Stimulated activated CD4-positive, alpha-beta T cell treated with anti-CD3 and anti-CD28 coated beads, Interleukin-4, amount 100 ng/mL, for 24 hours (primary cell): ENCODE data around the gene PYROXD2.
"Not testable (repeated sequence)": the region's sequence is repeated elsewhere in the genome, so short reads cannot be mapped to it uniquely, and the experiment has no call there.

Experiments
- DNase-seq: peaks from one replicate; pipeline ENCODE4 v3.0.0-alpha.2; 2020

Gene PYROXD2

GRCh38 chr10:98388101-98388655, 26.8 kb downstream of the PYROXD2 start:
- DNase-seq: no peak

GRCh38 chr10:98384531-98385133, 30.4 kb downstream of the PYROXD2 start:
- no peak for DNase-seq

DNA sequence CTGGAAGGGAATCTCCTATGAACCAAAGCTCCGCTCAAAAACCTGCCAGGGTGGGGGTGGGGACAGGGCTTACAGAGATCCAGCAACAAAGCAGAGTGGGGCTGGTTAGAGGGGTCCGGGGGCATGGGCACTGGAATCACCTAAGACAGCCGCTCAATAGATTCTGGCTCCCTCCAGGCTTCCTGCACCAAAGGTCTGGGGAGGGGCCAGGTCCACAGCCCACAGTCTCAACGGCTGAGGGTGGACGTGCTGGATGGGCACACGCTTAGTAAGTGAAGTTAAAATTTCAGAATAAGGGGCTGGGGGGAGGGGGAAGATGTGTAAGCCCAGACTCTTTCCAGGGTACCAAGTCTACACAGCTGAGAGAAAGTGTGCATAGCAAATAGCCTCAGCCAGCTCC, 31.1 kb downstream of the PYROXD2 start:
- no peak for DNase-seq

DNA sequence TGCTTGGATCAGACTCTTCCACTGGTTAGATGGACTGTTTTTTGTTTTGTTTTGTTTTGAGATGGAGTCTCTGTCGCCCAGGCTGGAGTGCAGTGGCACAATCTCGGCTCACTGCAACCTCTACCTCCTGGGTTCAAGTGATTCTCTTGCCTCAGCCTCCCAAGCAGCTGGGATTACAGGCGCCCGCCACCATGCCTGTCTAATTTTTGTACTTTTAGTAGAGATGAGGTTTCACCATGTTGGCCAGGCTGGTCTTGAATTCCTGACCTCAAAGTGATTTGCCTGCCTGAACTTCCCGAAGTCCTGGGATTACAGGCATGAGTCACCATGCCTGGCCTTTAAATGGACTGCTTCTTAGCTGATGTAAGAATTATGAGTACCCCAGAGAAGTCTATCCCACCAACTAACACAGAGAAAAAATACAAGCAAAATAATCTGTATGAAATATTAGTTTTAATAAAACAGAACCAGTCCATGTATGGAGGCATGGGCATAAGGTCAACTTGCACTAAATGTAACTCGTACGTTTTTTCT, 31.8 kb downstream of the PYROXD2 start:
- DNase-seq: not testable (repeated sequence)

GRCh38 chr10:98382691-98383101, 32.3 kb downstream of the PYROXD2 start:
- no peak for DNase-seq

DNA sequence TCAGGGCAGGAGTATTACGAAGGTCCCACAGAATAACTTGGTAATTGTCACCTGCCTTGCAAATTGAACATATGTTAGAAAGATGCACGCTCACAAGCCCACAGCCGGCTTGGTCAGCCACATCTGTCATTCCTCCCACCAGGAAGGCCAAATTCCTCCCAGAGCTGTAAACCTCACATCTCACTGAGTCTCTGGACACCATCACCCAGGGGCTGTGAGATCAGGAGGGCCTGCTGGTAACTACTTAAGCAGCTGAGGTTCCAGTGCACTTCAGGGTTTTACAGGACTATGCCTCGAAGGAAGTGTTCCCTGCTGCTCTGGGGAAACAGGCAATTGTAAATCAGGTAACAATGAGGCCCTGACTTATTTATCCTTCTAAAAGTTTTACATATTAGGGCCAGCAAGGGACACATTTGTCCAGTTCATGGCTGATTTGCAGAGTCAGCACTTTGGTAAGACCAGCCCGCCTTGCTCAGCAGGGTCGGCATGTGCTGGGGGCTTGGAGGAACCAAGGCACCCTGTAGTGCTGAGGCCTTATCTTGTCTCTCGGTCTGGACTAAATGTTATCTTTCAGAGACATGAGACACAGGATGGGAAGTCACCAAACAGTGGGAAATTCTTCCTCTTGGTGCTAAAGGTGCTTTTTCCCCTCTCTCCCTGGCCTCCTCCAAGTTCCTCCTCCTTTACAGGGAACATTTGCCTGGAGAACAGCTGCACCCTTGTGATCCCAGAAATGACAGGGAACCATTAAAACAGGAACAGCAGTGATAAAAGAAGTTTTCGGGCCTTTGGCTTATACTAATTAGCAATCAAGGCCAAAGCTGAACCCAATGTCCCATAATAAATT, 34.3 kb downstream of the PYROXD2 start:
- no peak for DNase-seq

GRCh38 chr10:98378722-98379121, 36.3 kb downstream of the PYROXD2 start:
- DNase-seq: no peak

- DNase-seq: no peak
Observed at GRCh38 chr10:98377536-98377935, 37.4 kb downstream of the PYROXD2 start.

- no peak for DNase-seq
Observed at GRCh38 chr10:98377001-98377400, 38.0 kb downstream of the PYROXD2 start.

- DNase-seq: no peak
Observed at GRCh38 chr10:98376485-98376884, 38.5 kb downstream of the PYROXD2 start.

- no peak for DNase-seq
Observed at GRCh38 chr10:98374217-98374985, 40.6 kb downstream of the PYROXD2 start.

DNA sequence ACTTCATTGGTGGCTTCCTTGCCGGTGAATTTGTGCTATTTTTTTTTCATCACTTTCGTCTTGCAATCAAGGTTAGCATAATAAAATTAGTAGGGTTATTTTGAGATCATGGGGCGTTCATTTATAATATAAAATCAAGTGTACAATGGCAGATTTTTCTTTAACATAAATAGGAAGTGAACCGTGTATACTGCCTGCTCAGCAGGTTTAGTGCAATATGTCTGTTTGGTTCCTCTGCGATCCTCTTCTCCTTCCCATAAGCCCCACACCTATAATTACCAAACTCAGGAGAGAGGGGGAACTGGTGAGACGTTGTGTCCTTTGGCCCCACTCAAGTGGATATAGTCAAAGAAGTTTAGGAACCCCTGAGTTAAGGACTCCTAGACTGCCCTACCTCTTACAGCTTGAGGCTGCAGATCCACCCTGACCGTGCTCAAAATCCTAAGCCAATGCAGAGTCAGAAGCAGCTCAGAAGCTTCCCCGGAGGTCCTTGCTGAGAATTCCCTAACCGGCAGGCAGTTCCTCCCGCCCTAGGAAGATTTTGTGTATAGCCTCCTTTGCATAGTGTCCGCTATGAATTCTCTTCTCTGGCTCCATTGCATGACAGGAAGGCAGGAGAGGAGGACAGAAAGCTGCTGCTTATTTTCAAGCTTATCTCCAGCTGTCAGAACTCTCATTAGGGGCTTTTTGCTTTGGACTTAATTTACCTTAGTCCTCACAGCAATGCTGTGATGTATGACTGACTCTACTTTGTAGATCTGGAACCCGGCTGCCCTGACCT, 41.5 kb downstream of the PYROXD2 start:
- no peak for DNase-seq

DNA sequence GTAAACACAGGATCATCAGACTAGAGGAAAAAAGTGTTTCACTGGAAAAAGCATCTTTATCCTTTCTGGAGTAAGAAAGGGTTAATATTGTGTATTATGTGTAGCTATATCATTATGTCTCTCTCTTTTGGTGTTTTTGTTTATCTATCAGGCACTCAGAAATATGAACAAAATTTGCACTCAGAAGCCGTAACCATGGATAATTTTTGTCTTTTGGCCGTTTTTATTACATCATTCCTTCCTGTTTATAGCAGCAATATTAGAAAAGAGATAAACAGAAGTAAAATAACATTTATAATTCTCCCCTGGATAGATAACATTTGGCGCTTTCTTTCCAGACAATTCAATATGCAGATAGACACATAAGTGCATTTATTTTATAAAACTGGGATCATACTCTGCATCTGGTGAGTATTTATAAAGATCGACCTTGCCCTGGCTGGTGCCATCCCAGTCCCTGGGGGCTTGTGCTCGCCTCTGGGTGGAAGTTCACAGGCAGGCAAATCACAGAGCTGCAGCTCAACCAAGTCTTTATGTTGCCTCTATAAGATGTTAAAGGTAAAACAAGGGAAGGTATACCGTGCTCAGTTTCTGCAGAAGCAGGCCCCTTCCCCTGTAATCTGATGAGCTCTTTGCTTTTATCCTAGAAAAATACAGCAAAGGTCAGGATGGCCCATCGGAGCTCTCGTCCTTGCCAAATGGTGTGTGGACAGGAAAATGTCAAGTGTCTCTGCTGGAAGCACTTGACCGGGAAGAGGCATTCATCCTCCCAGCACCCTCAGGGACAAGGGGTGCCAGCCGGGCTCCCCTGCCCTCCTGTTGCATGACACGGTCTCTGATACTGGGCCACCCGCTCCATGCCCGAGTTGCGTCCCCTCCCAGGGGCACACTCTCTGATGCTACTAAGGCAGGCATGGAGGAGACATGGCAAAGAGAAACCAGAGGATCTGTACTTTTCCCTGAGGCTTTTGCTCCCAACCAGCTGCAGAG, 43.9 kb downstream of the PYROXD2 start:
- DNase-seq: no peak

- no peak for DNase-seq
Observed at GRCh38 chr10:98369801-98370200, 45.2 kb downstream of the PYROXD2 start.

DNA sequence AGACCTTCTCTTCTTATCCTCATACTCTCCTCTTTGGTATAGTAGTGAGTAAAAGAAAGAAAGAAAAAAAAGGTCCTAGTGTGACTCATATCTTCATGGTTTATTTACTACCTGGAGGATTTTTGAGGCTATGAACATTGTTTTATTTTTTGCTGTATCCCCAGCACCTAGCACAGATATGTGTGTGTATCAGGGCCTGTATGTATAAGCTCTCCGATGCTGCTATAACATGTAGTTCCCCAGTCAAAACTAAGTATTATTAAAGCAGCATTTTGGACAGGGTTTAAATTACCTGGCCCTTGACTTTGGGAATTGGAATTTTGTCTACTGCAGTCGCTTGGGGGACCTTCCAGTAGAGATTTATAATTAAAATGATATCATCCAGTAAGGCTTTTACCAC, 46.3 kb downstream of the PYROXD2 start:
- DNase-seq: no peak

- DNase-seq: no peak
Observed at GRCh38 chr10:98367604-98368451, 47.2 kb downstream of the PYROXD2 start.

GRCh38 chr10:98366062-98366530, 48.9 kb downstream of the PYROXD2 start:
- no peak for DNase-seq

DNA sequence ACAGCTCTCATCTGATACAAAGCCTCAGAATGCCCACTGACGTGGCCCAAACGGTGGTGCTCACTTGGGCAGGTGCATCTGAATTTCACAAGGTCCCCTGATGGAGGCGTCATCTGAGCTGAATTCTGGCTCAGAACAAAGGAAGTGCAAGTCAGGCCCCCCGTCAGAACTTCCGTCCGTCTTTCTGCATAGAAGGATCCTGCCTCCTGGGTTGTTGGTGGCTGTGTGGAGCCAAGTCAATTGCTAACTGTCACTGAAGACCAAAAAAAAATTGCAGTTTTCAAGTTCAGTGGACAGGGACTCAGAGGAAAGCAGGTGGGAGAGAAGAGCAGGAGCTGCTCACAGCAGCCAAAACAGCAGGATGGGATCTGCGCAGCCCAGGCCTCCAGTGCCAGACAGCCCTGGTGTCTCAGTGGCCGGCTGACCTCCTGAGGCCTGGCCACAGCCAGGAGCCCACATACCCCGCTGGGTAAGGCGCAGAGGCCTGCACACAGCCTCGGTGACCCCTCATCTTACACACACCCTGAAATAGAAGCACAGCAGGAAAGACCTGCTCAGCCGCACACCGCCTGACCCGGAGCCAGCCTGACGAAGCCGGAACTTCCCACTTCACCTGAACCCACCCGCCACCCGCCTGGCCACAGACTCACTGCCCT, 49.4 kb downstream of the PYROXD2 start:
- no peak for DNase-seq

DNA sequence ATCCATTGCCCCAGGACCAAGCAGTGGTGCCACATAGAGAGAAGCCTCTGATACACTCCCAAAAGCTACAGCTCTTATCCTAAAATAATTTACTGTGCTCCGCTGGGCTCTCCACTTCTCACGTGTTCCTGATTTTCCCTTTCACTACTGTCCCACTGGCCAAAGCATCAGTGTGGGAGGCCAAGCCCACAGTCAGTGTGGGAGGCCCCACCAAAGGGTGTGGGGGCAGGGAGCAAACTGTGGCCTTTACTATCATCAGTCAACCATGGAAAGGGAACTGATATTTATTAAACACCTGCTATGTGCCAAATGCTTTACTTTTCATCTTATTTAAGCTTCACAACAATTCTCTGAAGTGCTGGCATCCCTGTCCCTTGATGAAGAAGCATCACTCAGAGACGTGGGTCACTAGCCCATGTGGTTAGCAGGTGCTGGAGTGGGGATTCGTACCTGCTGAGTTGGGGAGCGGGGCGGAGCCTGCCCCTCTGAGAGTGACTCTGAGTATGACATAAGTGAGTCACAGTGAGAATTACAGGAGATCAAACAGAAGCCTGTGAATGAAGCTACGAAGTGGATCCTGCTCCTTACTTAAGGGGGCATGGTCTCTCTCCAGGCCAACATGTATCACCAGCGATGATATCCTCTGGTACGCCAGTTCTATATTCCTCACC, 50.4 kb downstream of the PYROXD2 start:
- DNase-seq: no peak
